K562 (cell line): ENCODE results near the gene SAMD9. TPM values are rescaled to one million over a fixed set of nuclear protein-coding genes. Genes with fewer than 3 reads are reported as not detected.

Source experiments
- CEBPB ChIP-seq: fragments of 450-650 bp; IDR thresholded peaks from 2 replicates; pipeline ENCODE4 v1.6.1; 2016; ENCODE audit warnings: missing genetic modification characterization, missing compliant biosample characterization
- GTF2F1 ChIP-seq: IDR thresholded peaks from 2 replicates; pipeline ENCODE4 v1.6.1; 2011; ENCODE audit warnings: low read depth, low read length, improper control_type of control experiment
- MAFF ChIP-seq: IDR thresholded peaks from 2 replicates; pipeline ENCODE4 v1.6.1; 2012; ENCODE audit warnings: low read length, improper control_type of control experiment
- NFRKB ChIP-seq: fragments of 450-650 bp; IDR thresholded peaks from 2 replicates; pipeline ENCODE4 v1.6.1; 2016; ENCODE audit warnings: low read depth
- RAD51 ChIP-seq: fragments of 450-650 bp; IDR thresholded peaks from 2 replicates; pipeline ENCODE4 v1.7.1; 2016; ENCODE audit warnings: low read depth, mild to moderate bottlenecking, borderline replicate concordance
- TAF9B ChIP-seq: fragments of 450-650 bp; IDR thresholded peaks from 2 replicates; pipeline ENCODE4 v1.6.1; 2018; ENCODE audit warnings: mild to moderate bottlenecking; ENCODE audit not compliant: partially characterized antibody
- ZBTB5 ChIP-seq: fragments of 450-650 bp; IDR thresholded peaks from 2 replicates; pipeline ENCODE4 v1.6.1; 2017; ENCODE audit warnings: antibody characterized with exemption
- ZKSCAN3 ChIP-seq: fragments of 250-450 bp; sonication (Bioruptor Pico); IDR thresholded peaks from 2 replicates; pipeline ENCODE4 v1.4.0; 2020
- ZNF507 ChIP-seq: conservative IDR thresholded peaks from 2 replicates; pipeline ENCODE4 v1.6.1; 2017; ENCODE audit warnings: missing genetic modification characterization, missing compliant biosample characterization
- ZNF511 ChIP-seq: sonication (generic); formaldehyde crosslinking; IDR thresholded peaks from 2 replicates; pipeline ENCODE4 v1.8.0; 2022; ENCODE audit warnings: mild to moderate bottlenecking, missing genetic modification reagents
- ZZZ3 ChIP-seq: fragments of 450-650 bp; IDR thresholded peaks from 2 replicates; pipeline ENCODE4 v1.6.1; 2016; ENCODE audit warnings: antibody characterized with exemption, mild to moderate bottlenecking, moderate library complexity
- polyA plus RNA-seq, 8 experiments: library from polyadenylated mRNA; depleted of rRNA in 4 of 8; stranded (reverse) in 5 of 8; unstranded in 3 of 8; fragments of >200 nt; fragmentation: Nextera tagmentation in 2 of 8; fragmentation: Illumina TruSeq in 1 of 8; extraction: Ambion mirVana in 2 of 8; extraction: Trizol in 1 of 8; gene quantifications; 2 replicates each; pipeline versions ENCODE4 v1.2.1 to v1.2.3, GENCODE V29; 2011 to 2014; ENCODE audit warnings: inconsistent platforms in 1 of 8, missing spikeins in 1 of 8
- total RNA-seq, 7 experiments: library from RNA; depleted of rRNA in 6 of 7; stranded (reverse); fragments of >200 nt in 6 of 7; fragmentation: Illumina TruSeq in 2 of 7; extraction: Trizol in 2 of 7; gene quantifications; 2 replicates each; pipeline versions ENCODE4 v1.2.1 to v1.2.3, GENCODE V29; 2011 to 2021; ENCODE audit warnings: low replicate concordance in 1 of 7
- TF ChIP-seq, protein P1 (sequence below): sonication (generic); formaldehyde crosslinking; IDR thresholded peaks from 2 replicates; pipeline ENCODE4 v1.8.1; 2023; ENCODE audit warnings: mild to moderate bottlenecking, missing genetic modification reagents
- TF ChIP-seq, protein P2 (sequence below): sonication (generic); formaldehyde crosslinking; IDR thresholded peaks from 2 replicates; pipeline ENCODE4 v1.8.1; 2023; ENCODE audit warnings: mild to moderate bottlenecking, missing genetic modification reagents

SAMD9 gene
- total and polyA plus RNA-seq, 9 of the 15 experiments (the other 6 are each of a cell fraction or from before 2014, with no cell fraction given): 1.0 to 4.0 (median 1.9) TPM

GRCh38 chr7:93148727-93149126, 30.9 kb upstream of the SAMD9 start (continued):
- TF ChIP-seq CEBPB (tag) (no peak), TAF9B (no peak), NFRKB (no peak), MAFF (no peak), ZNF511 (no peak), ZNF507 (tag) (0 out of 2 replicates have a peak, but pooled peaks have one; percentile 30), ZZZ3 (no peak), RAD51 (no peak), ZKSCAN3 (CRISPR knock-in tag) (no peak), ZBTB5 (no peak), GTF2F1 (no peak)
- TF ChIP-seq, protein P1, sequence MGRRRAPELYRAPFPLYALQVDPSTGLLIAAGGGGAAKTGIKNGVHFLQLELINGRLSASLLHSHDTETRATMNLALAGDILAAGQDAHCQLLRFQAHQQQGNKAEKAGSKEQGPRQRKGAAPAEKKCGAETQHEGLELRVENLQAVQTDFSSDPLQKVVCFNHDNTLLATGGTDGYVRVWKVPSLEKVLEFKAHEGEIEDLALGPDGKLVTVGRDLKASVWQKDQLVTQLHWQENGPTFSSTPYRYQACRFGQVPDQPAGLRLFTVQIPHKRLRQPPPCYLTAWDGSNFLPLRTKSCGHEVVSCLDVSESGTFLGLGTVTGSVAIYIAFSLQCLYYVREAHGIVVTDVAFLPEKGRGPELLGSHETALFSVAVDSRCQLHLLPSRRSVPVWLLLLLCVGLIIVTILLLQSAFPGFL (CRISPR knock-in tag): no peak
- TF ChIP-seq, protein P2, sequence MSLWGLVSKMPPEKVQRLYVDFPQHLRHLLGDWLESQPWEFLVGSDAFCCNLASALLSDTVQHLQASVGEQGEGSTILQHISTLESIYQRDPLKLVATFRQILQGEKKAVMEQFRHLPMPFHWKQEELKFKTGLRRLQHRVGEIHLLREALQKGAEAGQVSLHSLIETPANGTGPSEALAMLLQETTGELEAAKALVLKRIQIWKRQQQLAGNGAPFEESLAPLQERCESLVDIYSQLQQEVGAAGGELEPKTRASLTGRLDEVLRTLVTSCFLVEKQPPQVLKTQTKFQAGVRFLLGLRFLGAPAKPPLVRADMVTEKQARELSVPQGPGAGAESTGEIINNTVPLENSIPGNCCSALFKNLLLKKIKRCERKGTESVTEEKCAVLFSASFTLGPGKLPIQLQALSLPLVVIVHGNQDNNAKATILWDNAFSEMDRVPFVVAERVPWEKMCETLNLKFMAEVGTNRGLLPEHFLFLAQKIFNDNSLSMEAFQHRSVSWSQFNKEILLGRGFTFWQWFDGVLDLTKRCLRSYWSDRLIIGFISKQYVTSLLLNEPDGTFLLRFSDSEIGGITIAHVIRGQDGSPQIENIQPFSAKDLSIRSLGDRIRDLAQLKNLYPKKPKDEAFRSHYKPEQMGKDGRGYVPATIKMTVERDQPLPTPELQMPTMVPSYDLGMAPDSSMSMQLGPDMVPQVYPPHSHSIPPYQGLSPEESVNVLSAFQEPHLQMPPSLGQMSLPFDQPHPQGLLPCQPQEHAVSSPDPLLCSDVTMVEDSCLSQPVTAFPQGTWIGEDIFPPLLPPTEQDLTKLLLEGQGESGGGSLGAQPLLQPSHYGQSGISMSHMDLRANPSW: no peak
